Hepatocyte (in vitro differentiated cells): Measurements from ENCODE around the gene CPSF6. TPM values are rescaled to one million over a fixed set of nuclear protein-coding genes. Genes with fewer than 3 reads are reported as not detected.

Source experiments
- DNase-seq: peaks from one replicate; pipeline ENCODE4 v3.0.0-alpha.2; 2016; ENCODE audit warnings: low spot score
- H2AFZ ChIP-seq: fragments of 200-600 bp; sonication (generic); 2 replicates; pipeline ENCODE4 v1.6.0; 2016; ENCODE audit warnings: antibody characterized with exemption, mild to moderate bottlenecking
- H3K27ac ChIP-seq: fragments of 200-600 bp; sonication (generic); 2 replicates; pipeline ENCODE4 v1.5.1; 2016; ENCODE audit warnings: mild to moderate bottlenecking
- H3K27me3 ChIP-seq: fragments of 200-600 bp; sonication (generic); 2 replicates; pipeline ENCODE4 v1.6.1; 2016
- H3K36me3 ChIP-seq: fragments of 200-600 bp; sonication (generic); replicated peaks from 2 replicates; pipeline ENCODE4 v1.5.1; 2016; ENCODE audit warnings: low read depth; ENCODE audit not compliant: insufficient read depth
- H3K4me1 ChIP-seq: fragments of 200-600 bp; sonication (generic); 2 replicates; pipeline ENCODE4 v1.5.1; 2016; ENCODE audit warnings: mild to moderate bottlenecking, moderate library complexity; ENCODE audit not compliant: insufficient read depth
- H3K4me2 ChIP-seq: fragments of 200-600 bp; sonication (generic); 2 replicates; pipeline ENCODE4 v1.6.0; 2016
- H3K4me3 ChIP-seq: fragments of 200-600 bp; sonication (generic); 2 replicates; pipeline ENCODE4 v1.5.1; 2016; ENCODE audit warnings: mild to moderate bottlenecking
- H3K79me2 ChIP-seq: fragments of 200-600 bp; sonication (generic); 2 replicates; pipeline ENCODE4 v1.6.0; 2017; ENCODE audit warnings: mild to moderate bottlenecking
- H3K9me2 ChIP-seq: fragments of 200-600 bp; sonication (generic); replicated peaks from 2 replicates; pipeline ENCODE4 v1.6.0; 2017; ENCODE audit warnings: mild to moderate bottlenecking; ENCODE audit not compliant: insufficient read depth
- H3K9me3 ChIP-seq: fragments of 200-600 bp; sonication (generic); 2 replicates; pipeline ENCODE4 v1.5.1; 2016; ENCODE audit warnings: low read depth, mild to moderate bottlenecking
- H4K20me1 ChIP-seq: fragments of 200-600 bp; sonication (generic); 2 replicates; pipeline ENCODE4 v1.6.0; 2016; ENCODE audit warnings: mild to moderate bottlenecking; ENCODE audit not compliant: insufficient read depth, poor library complexity, severe bottlenecking
- EZH2 ChIP-seq: fragments of 200-600 bp; sonication (generic); IDR thresholded peaks from 2 replicates; pipeline ENCODE4 v1.6.1; 2016; ENCODE audit warnings: antibody characterized with exemption, mild to moderate bottlenecking, borderline replicate concordance
- EZH2phosphoT487 ChIP-seq: fragments of 200-600 bp; sonication (generic); IDR thresholded peaks from one replicate; pipeline ENCODE4 v1.6.1; 2018; ENCODE audit warnings: antibody characterized with exemption, mild to moderate bottlenecking, low read depth, moderate library complexity; ENCODE audit not compliant: unreplicated experiment, severe bottlenecking
- WGBS: methylation state at CpG from one replicate; pipeline ENCODE4 v1.1.6; 2016; ENCODE audit warnings: low lambda C conversion rate; ENCODE audit errors: missing lambda C conversion rate; 5-methylcytosine and 5-hydroxymethylcytosine counted together
- polyA plus RNA-seq: library from polyadenylated mRNA; unstranded; fragments of >200 nt; fragmentation: Nextera tagmentation; extraction: Ambion mirVana; gene quantifications from 2 replicates; pipeline ENCODE4 v1.2.1, GENCODE V29; 2016
- total RNA-seq: library from RNA; depleted of rRNA; stranded (reverse); fragments of >200 nt; gene quantifications from 2 replicates; pipeline ENCODE4 v1.2.3, GENCODE V29; 2014
- TF ChIP-seq, protein P1 (sequence below): fragments of 200-600 bp; sonication (generic); IDR thresholded peaks from 2 replicates; pipeline ENCODE4 v1.5.1; 2016; ENCODE audit warnings: antibody characterized with exemption, mild to moderate bottlenecking; ENCODE audit not compliant: poor library complexity

Gene CPSF6
- total and polyA plus RNA-seq, 2 experiments from 2014 or later = 40.1 to 44.5 TPM

DNA sequence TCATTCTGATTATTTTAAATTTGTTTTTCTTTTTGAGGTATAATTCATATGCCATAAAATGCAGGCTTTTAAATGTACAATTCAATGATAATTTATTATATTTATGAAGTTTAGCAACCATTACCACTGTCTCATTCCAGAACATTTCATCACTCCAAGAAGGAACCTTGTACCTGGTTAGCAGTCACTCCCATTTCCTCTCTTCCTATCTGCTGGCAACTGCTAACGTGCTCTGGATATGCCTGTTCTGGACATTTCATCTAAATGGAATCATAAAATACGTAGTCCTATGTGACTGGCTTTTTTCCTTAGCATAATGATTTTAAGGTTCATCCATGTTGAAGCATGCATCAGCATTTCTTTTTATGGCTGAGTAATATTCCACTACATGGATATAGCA is 15.5 kb downstream of the CPSF6 start:
- Histone ChIP-seq H3K36me3 (peaks cover 3% of the 10 kb centered on the region), H3K9me3 (no peaks in the 10 kb centered on the region), H3K4me3 (no peak overlapping the region), H2AFZ (no peak overlapping the region), H3K9me2 (no peaks in the 10 kb centered on the region), H3K27me3 (no peaks in the 10 kb centered on the region), H3K4me2 (no peak overlapping the region), H4K20me1 (peaks cover 35% of the 10 kb centered on the region), H3K27ac (no peak overlapping the region), H3K4me1 (no peaks in the 10 kb centered on the region), H3K79me2 (peaks cover 81% of the 10 kb centered on the region)
- TF ChIP-seq EZH2phosphoT487 (no peak), EZH2 (no peak)
- TF ChIP-seq, protein P1, sequence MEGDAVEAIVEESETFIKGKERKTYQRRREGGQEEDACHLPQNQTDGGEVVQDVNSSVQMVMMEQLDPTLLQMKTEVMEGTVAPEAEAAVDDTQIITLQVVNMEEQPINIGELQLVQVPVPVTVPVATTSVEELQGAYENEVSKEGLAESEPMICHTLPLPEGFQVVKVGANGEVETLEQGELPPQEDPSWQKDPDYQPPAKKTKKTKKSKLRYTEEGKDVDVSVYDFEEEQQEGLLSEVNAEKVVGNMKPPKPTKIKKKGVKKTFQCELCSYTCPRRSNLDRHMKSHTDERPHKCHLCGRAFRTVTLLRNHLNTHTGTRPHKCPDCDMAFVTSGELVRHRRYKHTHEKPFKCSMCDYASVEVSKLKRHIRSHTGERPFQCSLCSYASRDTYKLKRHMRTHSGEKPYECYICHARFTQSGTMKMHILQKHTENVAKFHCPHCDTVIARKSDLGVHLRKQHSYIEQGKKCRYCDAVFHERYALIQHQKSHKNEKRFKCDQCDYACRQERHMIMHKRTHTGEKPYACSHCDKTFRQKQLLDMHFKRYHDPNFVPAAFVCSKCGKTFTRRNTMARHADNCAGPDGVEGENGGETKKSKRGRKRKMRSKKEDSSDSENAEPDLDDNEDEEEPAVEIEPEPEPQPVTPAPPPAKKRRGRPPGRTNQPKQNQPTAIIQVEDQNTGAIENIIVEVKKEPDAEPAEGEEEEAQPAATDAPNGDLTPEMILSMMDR = no peak
- WGBS = 98% methylated on average over 2 of the region's 2 CpGs
- no peak for DNase-seq

DNA sequence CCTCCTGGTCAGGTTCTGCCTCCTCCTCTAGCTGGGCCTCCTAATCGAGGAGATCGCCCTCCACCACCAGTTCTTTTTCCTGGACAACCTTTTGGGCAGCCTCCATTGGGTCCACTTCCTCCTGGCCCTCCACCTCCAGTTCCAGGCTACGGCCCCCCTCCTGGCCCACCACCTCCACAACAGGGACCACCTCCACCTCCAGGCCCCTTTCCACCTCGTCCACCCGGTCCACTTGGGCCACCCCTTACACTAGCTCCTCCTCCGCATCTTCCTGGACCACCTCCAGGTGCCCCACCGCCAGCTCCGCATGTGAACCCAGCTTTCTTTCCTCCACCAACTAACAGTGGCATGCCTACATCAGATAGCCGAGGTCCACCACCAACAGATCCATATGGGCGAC is 19.3 kb downstream of the CPSF6 start:
- Histone ChIP-seq H2AFZ (no peak overlapping the region), H3K4me2 (no peak overlapping the region), H3K27me3 (no peaks in the 10 kb centered on the region), H3K27ac (no peak overlapping the region), H3K79me2 (peaks cover 53% of the 10 kb centered on the region), H3K4me1 (no peaks in the 10 kb centered on the region), H3K36me3 (peaks cover 8% of the 10 kb centered on the region), H3K4me3 (no peak overlapping the region), H3K9me2 (no peaks in the 10 kb centered on the region), H3K9me3 (no peaks in the 10 kb centered on the region), H4K20me1 (peaks cover 4% of the 10 kb centered on the region)
- TF ChIP-seq EZH2 (no peak), EZH2phosphoT487 (no peak)
- TF ChIP-seq, protein P1 = no peak
- no peak for DNase-seq
- WGBS = 94% methylated on average over 10 of the region's 10 CpGs

DNA sequence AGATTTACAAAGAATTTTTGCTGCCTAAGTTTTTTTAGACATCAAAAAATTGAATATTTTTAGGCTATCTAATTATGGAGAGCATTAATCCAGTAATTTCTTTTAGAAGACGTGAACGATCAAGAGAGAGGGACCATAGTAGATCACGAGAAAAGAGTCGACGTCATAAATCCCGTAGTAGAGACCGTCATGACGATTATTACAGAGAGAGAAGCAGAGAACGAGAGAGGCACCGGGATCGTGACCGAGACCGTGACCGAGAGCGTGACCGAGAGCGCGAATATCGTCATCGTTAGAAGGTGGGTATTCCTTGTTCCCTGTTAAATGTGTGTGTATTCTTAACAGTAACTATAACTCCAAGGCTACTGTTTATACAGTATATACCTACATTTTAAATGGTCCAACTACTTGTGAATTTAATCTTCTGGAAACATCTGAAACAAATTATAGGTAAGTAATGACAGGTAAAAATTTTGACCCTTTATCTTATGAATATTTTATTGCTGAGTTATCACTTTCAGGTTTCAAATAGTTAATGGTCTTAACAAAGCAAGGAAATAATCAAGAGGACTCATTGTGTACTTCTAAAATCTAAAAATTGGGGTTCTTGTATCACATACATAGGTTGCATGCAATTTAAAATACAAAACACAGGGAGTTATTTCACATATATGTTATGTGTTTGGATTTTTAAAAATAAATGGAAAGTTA is 23.1 kb downstream of the CPSF6 start:
- peaks cover 8% of the 10 kb centered on the region for H3K36me3 ChIP-seq

More for the DNA sequence above, 23.1 kb downstream of the CPSF6 start:
- Histone ChIP-seq H3K9me2 (no peaks in the 10 kb centered on the region), H3K79me2 (peaks cover 28% of the 10 kb centered on the region), H2AFZ (no peak overlapping the region), H3K4me1 (no peaks in the 10 kb centered on the region), H4K20me1 (no peaks in the 10 kb centered on the region), H3K4me3 (no peak overlapping the region), H3K27ac (no peak overlapping the region), H3K27me3 (no peaks in the 10 kb centered on the region), H3K9me3 (no peaks in the 10 kb centered on the region), H3K4me2 (no peak overlapping the region)
- 99% methylated on average over 20 of the region's 20 CpGs for WGBS
- DNase-seq = no peak
- TF ChIP-seq, protein P1 = no peak
- no peak for TF ChIP-seq EZH2
